GM21381 (cell line): ENCODE results near the gene PTPRO.

Source experiments
- ATAC-seq: cut with Tn5 transposase; IDR thresholded peaks from one replicate; pipeline ENCODE4 v1.9.1; 2021; ENCODE audit warnings: mild to moderate bottlenecking, moderate library complexity; ENCODE audit not compliant: unreplicated experiment

Gene PTPRO

DNA sequence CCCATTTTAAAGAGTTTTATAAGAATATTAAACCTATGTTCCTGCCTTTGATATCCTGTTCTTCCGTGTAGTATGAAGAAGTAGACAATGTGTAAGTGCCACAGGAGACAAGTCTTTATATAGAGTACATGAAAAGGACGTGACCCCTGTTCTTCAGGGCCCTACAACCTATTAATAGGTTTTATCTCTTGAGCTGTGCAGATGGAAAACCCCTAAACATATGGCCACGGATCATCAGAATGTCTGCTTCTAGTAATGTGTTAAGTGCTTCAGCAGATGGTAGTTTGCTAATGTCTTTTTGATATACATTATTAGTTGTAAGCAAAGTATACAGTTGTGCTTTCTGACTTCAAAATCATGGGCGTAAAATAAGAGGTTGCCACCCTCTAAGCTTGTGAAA is 228.5 kb downstream of the PTPRO start:
- ATAC-seq = no peak

DNA sequence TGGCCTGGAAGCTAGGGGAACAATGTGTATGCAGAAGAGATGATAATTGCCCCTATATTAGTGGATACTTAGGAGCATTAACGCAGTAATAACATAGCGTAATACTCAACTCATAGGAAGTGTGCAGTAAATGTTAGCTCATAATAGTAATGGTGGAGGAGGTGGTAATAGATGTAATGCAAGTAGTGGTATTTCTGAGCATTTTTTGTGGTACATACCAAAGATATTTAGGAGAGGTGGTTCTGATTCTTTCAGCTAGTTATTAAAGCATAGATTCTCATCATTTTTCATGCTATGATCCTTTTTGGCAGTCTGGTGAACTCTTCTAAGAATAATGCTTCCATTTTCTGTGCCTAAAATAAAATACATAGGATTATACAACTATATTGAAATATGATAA is 233.1 kb downstream of the PTPRO start:
- no peak for ATAC-seq

DNA sequence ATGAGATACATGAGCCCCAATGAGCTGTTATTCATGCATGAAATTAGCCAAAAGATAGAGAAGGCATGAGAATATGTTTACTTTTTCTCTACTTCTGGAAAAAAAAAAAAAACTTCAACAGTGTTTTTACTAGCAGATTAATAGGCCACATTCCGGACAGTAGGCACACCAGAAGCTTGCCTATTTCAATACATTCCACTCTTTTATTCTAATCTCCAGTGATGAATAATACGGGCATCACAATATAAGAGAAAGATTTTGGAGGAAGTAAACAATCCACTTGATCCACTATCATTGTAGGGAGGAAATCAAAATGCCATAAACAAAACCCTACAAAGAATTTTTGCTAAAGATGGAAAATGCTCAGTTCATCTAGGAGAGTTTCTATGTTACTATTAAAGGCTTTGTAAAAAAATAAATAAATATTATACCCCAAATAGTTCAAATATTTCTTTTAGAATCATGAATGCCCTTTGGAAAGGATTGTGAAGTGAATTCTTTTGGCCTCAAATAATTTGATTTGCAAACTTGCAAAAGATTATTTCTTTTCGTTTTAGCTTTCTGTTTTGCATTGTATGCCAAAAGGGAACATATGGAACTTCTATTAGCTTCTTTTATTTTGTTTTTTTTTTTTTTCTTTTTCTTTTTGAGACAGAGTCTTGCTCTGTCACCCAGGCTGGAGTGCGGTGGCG is 234.2 kb downstream of the PTPRO start:
- no peak for ATAC-seq

GRCh38 chr12:15558915-15559528 is 236.7 kb downstream of the PTPRO start:
- ATAC-seq = no peak

DNA sequence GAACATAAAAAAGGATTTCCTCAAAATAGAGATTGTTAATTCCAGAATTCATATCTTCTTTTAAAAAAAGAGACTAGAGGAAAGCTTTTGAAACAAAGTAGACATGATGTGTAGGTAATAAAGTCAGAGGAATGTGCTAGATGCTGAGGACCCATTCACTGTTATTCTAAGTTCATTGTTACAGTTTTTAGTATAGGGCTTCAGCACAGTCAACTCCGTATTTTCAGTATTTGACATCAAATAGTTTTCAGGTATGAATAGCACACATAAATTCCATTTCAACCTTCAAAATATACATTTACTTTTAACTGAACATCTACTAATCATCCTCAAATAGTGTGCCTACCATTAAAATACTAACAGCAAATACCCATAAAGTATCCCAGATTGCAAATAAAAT is 239.1 kb downstream of the PTPRO start:
- ATAC-seq = no peak

GRCh38 chr12:15562263-15562662 is 240.0 kb downstream of the PTPRO start:
- ATAC-seq = no peak

DNA sequence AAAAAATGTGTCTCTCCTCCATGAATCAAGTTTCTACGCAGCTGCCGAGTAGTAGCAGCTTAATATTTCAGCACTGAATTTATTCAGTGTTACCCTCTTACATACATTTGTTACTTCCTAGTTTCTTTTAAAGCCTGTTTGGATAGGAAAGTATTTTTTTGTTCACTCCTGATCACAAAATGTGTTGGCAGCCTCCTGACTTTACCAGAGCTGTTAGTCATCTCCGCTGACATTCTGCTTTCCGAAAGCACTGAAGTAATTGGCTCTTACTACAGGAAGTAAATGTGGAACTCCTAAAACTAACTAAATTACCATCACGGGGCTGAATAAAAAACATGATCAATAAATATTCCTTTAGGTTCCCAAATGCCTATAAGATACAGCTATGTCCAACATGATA is 241.4 kb downstream of the PTPRO start:
- peak; percentile 53 for ATAC-seq

DNA sequence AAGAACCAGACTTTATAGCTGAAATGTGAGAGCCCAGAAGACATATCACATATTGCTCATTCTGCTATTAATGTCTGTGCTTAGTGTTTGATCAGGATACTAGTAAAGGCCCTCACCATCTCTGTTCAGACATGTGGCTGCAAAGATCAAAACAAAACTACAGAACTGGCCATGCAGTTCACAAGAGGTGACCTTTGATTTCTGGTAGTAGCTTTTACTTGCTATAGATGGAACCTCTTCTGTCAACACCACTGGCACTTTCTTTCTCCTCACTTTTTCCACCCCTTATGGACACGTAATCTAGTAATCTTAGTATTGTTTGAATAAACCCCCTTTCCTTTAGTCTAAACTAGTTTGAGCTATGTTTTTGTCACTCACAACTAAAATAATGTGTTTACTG is 252.0 kb downstream of the PTPRO start:
- ATAC-seq = no peak

- no peak for ATAC-seq
Observed at GRCh38 chr12:15575671-15576541, 253.6 kb downstream of the PTPRO start.

GRCh38 chr12:15580431-15580830 is 258.1 kb downstream of the PTPRO start:
- no peak for ATAC-seq

- ATAC-seq = no peak
Observed at GRCh38 chr12:15581006-15581405, 258.7 kb downstream of the PTPRO start.

- no peak for ATAC-seq
Observed at GRCh38 chr12:15583804-15584203, 261.5 kb downstream of the PTPRO start.

- ATAC-seq = no peak
Observed at GRCh38 chr12:15584366-15585041, 262.2 kb downstream of the PTPRO start.

DNA sequence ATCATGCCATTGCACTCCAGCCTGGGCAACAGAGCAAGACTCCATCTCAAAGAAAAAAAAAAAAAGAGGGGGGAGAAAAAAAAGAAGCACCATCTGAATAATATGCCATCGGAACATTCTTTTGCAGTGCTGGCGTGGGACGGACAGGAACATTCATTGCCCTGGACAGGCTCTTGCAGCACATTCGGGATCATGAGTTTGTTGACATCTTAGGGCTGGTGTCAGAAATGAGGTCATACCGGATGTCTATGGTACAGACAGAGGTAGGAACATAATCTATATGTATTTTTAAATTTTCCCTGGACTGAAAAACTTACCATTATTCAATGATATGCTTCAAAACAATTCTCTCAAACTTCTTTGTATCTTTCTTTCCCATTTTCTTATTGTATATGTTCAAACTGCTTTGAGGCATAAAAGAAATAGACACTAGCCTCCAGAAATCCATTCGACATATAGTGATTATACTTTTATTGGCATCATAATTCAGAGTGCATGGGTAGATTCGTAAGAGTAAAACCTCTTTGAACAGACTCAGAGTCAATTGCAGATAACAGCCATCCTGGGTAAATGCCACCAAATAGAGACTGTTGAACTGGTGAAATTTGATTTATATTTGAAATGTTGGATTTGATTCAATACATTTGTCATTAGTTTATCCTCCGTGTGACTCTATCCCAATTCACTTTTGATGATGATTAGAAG is 267.2 kb downstream of the PTPRO start:
- ATAC-seq = no peak

DNA sequence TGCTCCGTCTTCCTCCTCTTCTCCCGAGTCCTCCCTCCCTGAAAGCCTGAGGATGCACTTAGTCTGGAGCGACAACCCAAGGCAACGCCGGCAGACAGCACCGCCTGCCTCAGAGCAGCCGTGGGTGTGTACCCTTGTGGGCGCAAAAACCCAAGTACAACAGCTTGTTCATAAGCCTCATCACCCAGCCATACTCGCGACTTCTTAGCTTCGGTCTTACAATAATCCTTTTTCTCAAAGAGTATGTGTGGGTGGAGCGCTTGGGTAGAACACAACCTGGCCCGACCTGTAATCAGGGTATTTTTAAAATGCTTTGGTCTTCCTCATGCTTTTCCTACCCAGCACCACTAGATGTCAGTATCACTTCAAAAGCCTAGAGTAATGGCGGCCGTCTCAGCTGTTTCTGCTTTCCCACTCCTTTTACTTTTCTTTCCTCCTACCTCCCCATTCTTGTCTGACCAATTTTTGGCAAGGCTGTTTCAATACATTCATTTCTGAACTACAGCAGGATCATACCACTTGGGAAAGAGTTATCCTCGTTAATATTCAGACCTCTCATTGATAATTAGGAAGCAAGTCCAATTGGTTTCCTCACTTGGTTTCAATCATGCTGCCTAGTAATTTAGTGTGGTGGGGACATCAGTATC is 268.0 kb downstream of the PTPRO start:
- peak; percentile 96 for ATAC-seq

GRCh38 chr12:15591811-15592210 is 269.5 kb downstream of the PTPRO start:
- no peak for ATAC-seq

- no peak for ATAC-seq
Observed at GRCh38 chr12:15592934-15593333, 270.6 kb downstream of the PTPRO start.

DNA sequence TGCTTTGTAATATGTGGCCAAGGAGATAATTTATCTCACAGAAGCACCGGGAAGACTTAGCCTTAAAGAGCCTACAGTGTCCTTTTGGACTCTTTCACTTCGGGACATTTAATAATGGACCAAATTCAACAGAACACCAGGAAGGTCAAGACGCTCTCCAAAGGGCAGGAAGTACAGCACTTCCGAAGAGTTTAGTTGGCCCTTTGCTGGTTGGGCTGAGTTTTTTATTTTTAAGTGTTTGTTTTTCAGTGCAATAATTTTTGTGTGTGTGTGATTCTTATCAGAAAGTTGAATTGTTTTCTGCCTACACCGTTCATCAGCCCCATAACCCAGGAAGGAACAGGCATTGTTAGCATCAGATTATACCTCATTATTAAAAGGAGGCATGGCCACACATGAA is 273.9 kb downstream of the PTPRO start:
- ATAC-seq = no peak

DNA sequence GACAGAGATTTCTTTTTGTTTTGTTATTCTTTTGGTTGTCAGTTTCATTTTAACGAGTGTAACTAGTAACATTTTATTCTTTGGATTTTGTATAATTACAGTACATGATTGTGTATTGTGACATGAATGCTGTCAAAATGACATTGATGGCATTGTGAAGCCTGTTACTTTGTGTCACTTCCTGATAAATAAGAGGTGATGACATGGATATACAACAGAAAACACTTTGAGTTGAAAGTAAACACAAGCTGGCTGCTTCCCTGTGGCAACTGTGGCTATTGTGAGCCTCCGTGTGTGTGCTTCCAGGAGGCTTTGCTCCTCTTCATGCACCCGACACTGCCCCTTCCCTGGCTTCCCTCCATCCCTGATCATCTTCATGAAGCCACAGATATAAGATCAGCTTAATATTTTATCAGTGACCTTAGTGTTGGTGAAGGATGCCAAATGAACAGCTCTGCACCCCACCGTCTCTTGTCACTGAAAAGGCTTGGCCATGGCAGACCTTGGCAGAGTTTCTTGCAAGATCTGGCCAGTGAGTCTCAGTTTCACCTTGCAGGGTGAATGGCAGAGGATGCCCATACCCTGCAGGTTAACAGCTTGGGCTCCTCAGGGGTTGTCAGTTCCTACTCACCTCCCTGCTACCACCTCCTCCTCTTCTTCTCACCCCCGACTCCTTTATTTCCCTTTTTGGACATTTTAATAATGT is 275.0 kb downstream of the PTPRO start:
- no peak for ATAC-seq
